Uterus (tissue), 4 donors: ENCODE measurements around the gene CAMK2D. TPM values are rescaled to one million over a fixed set of nuclear protein-coding genes. Genes with fewer than 3 reads are reported as not detected.

Experiments used
- DNase-seq, 2 donors: peaks; one replicate each; pipeline ENCODE4 v3.0.0-alpha.2; 2019 to 2020
- H3K27ac ChIP-seq, 2 donors: fragments of 200-600 bp; sonication (generic); 1 replicate in 1 of 2; 2 replicates in 1 of 2; pipeline ENCODE4 v1.5.1; 2016 to 2018
- H3K27me3 ChIP-seq, 2 donors: fragments of 200-600 bp; sonication (generic); one replicate each; pipeline ENCODE4 v1.5.1; 2018 to 2019; ENCODE audit warnings: control low read depth in 1 of 2
- H3K36me3 ChIP-seq, 2 donors: fragments of 200-600 bp; sonication (generic); one replicate each; pipeline ENCODE4 v1.5.1; 2019; ENCODE audit warnings: control low read depth in 1 of 2
- H3K4me1 ChIP-seq, 2 donors: fragments of 200-600 bp; sonication (generic); one replicate each; pipeline ENCODE4 v1.5.1; 2018 to 2019; ENCODE audit warnings: control low read depth in 1 of 2
- H3K4me3 ChIP-seq, 2 donors: fragments of 200-600 bp; sonication (generic); 1 replicate in 1 of 2; 2 replicates in 1 of 2; pipeline ENCODE4 v1.5.1; 2018 to 2019; ENCODE audit warnings: mild to moderate bottlenecking in 1 of 2
- H3K9me3 ChIP-seq, 2 donors: fragments of 200-600 bp; sonication (generic); one replicate each; pipeline ENCODE4 v1.5.1; 2019; ENCODE audit warnings: control low read depth in 1 of 2
- CTCF ChIP-seq, 4 experiments: fragments of 200-600 bp in 2 of 4; fragments of 450-650 bp in 2 of 4; sonication (generic) in 2 of 4; IDR thresholded peaks; one replicate each; pipeline ENCODE4 v1.5.1; 2016 to 2019; ENCODE audit warnings: antibody characterized with exemption in 4 of 4, mild to moderate bottlenecking in 2 of 4, moderate library complexity in 1 of 4
- POLR2A ChIP-seq, 2 donors: fragments of 450-650 bp; IDR thresholded peaks; one replicate each; pipeline ENCODE4 v1.6.1; 2016; ENCODE audit warnings: antibody characterized with exemption in 2 of 2, mild to moderate bottlenecking in 1 of 2, moderate library complexity in 1 of 2
- intact Hi-C: fragments of 100-400 bp; cut with DNase I; formaldehyde crosslinking; loops from one replicate; pipeline ENCODE4 v1.15.1; 2023; ENCODE audit warnings: low total_unique reads
- total RNA-seq, 4 donors: library from RNA; depleted of rRNA in 3 of 4; stranded (reverse); fragments of >200 nt in 3 of 4; gene quantifications; one replicate each; pipeline versions ENCODE4 v1.1.0 to v1.2.4, GENCODE V29; 2014 to 2023
- donor health status: DM: yes; HTN: yes; CAD: no.

Gene CAMK2D
- total RNA-seq, 4 donors from 2014 or later, result 41.5 to 95.3 (median 54.3) TPM

- TF ChIP-seq CTCF (IDR thresholded peaks at IDR 0.05) (no peak), POLR2A (IDR thresholded peaks at IDR 0.05) (no peak)
- Histone ChIP-seq H3K4me3 (no peak overlapping the region), H3K27ac (no peak overlapping the region), H3K9me3 (no peaks in the 10 kb centered on the region), H3K4me1 (no peaks in the 10 kb centered on the region), H3K36me3 (no peaks in the 10 kb centered on the region), H3K27me3 (no peaks in the 10 kb centered on the region)
- DNase-seq, result no peak
- intact Hi-C loops, result no loop called here
Observed at GRCh38 chr4:113531572-113531971, 230.0 kb downstream of the CAMK2D start.

GRCh38 chr4:113528395-113528794 is 233.1 kb downstream of the CAMK2D start:
- Histone ChIP-seq H3K27me3 (no peaks in the 10 kb centered on the region), H3K4me1 (no peaks in the 10 kb centered on the region), H3K27ac (no peak overlapping the region), H3K9me3 (no peaks in the 10 kb centered on the region), H3K4me3 (no peak overlapping the region), H3K36me3 (no peaks in the 10 kb centered on the region)
- no peak for DNase-seq
- intact Hi-C loops, result no loop called here
- TF ChIP-seq POLR2A (IDR thresholded peaks at IDR 0.05), result no peak
- no peak for TF ChIP-seq CTCF (IDR thresholded peaks at IDR 0.05)

- H3K4me1 ChIP-seq, result no peaks in the 10 kb centered on the region
- DNase-seq, result no peak
- no peaks in the 10 kb centered on the region for H3K36me3 ChIP-seq
- H3K27ac ChIP-seq, result no peak overlapping the region
- H3K9me3 ChIP-seq, result no peaks in the 10 kb centered on the region
- intact Hi-C loops, result no loop called here
- TF ChIP-seq POLR2A (IDR thresholded peaks at IDR 0.05) (no peak), CTCF (IDR thresholded peaks at IDR 0.05) (no peak)
- H3K27me3 ChIP-seq, result no peaks in the 10 kb centered on the region
- no peak overlapping the region for H3K4me3 ChIP-seq
Observed at GRCh38 chr4:113525521-113525920, 236.0 kb downstream of the CAMK2D start.

GRCh38 chr4:113524505-113525186 is 236.9 kb downstream of the CAMK2D start:
- intact Hi-C loops, result no loop called here

More at GRCh38 chr4:113524505-113525186, 236.9 kb downstream of the CAMK2D start:
- no peaks in the 10 kb centered on the region for H3K4me1 ChIP-seq
- no peak overlapping the region for H3K27ac ChIP-seq
- H3K9me3 ChIP-seq, result no peaks in the 10 kb centered on the region
- no peak for DNase-seq
- H3K36me3 ChIP-seq, result no peaks in the 10 kb centered on the region
- no peak for TF ChIP-seq POLR2A (IDR thresholded peaks at IDR 0.05)
- no peak for TF ChIP-seq CTCF (IDR thresholded peaks at IDR 0.05)
- H3K4me3 ChIP-seq, result no peak overlapping the region
- H3K27me3 ChIP-seq, result no peaks in the 10 kb centered on the region
